K562 (cell line): Measurements from ENCODE around the gene CRB2. TPM values are rescaled to one million over a fixed set of nuclear protein-coding genes. Genes with fewer than 3 reads are reported as not detected.
A peak's percentile ranks its signal among the peaks of the same experiment; 100 is the strongest.

Source experiments
- BHLHE40 ChIP-seq: IDR thresholded peaks from 2 replicates; pipeline ENCODE4 v1.6.1; 2011; ENCODE audit warnings: low read length, improper control_type of control experiment
- CBFB ChIP-seq: sonication (generic); formaldehyde crosslinking; IDR thresholded peaks from 2 replicates; pipeline ENCODE4 v1.4.0; 2020; ENCODE audit warnings: mild to moderate bottlenecking, missing genetic modification reagents
- ETV6 ChIP-seq, 3 experiments: fragments of 150-350 bp in 1 of 3; sonication (generic) in 1 of 3; formaldehyde crosslinking in 1 of 3; IDR thresholded peaks; 2 replicates each; pipeline versions ENCODE4 v1.6.1 to v1.8.0; 2014 to 2022; ENCODE audit warnings: borderline replicate concordance in 2 of 3, low read depth in 2 of 3, antibody characterized with exemption in 1 of 3, low read length in 1 of 3, mild to moderate bottlenecking in 1 of 3, missing genetic modification reagents in 1 of 3
- FOXA3 ChIP-seq, 2 experiments: fragments of 450-650 bp in 1 of 2; sonication (generic) in 1 of 2; formaldehyde crosslinking; IDR thresholded peaks in 1 of 2; conservative IDR thresholded peaks in 1 of 2; 2 replicates each; pipeline versions ENCODE4 v1.4.0 to v1.8.0; 2020 to 2022; ENCODE audit warnings: mild to moderate bottlenecking in 2 of 2, missing genetic modification reagents in 1 of 2
- FUS ChIP-seq: fragments of 200-400 bp; formaldehyde crosslinking; optimal IDR thresholded peaks from 2 replicates; pipeline ENCODE3; 2017; ENCODE audit warnings: low read depth, low read length
- GTF3C2 ChIP-seq: IDR thresholded peaks from 3 replicates; pipeline ENCODE4 v1.6.1; 2011; ENCODE audit warnings: borderline replicate concordance, mild to moderate bottlenecking, moderate library complexity; ENCODE audit not compliant: insufficient read length; ENCODE audit errors: extremely low read depth
- MAFG ChIP-seq: fragments of 450-650 bp; conservative IDR thresholded peaks from 2 replicates; pipeline ENCODE4 v1.6.1; 2016; ENCODE audit warnings: missing genetic modification characterization, missing compliant biosample characterization
- MLLT1 ChIP-seq, 2 experiments: fragments of 450-650 bp; IDR thresholded peaks; 2 replicates each; pipeline ENCODE4 v1.6.1; 2016
- MYNN ChIP-seq, 2 experiments: sonication (generic); formaldehyde crosslinking in 1 of 2; IDR thresholded peaks; 2 replicates each; pipeline versions ENCODE4 v1.5.0 to v1.6.1; 2016 to 2020; ENCODE audit warnings: antibody characterized with exemption in 1 of 2, missing genetic modification reagents in 1 of 2
- NFATC3 ChIP-seq: fragments of 450-650 bp; IDR thresholded peaks from 2 replicates; pipeline ENCODE4 v1.6.1; 2017; ENCODE audit warnings: mild to moderate bottlenecking
- RBBP5 ChIP-seq: fragments of 200-600 bp; sonication (generic); IDR thresholded peaks from 2 replicates; pipeline ENCODE4 v1.6.1; 2012; ENCODE audit warnings: borderline replicate concordance, mild to moderate bottlenecking, low read length, control low read depth, inconsistent platforms; ENCODE audit not compliant: insufficient read depth, poor library complexity, severe bottlenecking
- RBM14 ChIP-seq: fragments of 200-400 bp; formaldehyde crosslinking; IDR thresholded peaks from 2 replicates; pipeline ENCODE4 v1.6.1; 2018; ENCODE audit warnings: low read depth, mild to moderate bottlenecking, low read length, moderate library complexity, borderline replicate concordance; ENCODE audit not compliant: insufficient read depth
- RUNX1 ChIP-seq: sonication (generic); IDR thresholded peaks from 2 replicates; pipeline ENCODE4 v1.6.1; 2016; ENCODE audit warnings: antibody characterized with exemption, low read depth
- SRF ChIP-seq, 2 experiments: fragments of 250-450, 450-650 bp in 1 of 2; sonication (Bioruptor Pico) in 1 of 2; sonication (generic) in 1 of 2; formaldehyde crosslinking; IDR thresholded peaks; 2 replicates each; pipeline versions ENCODE4 v1.5.0 to v1.5.1; 2020 to 2022; ENCODE audit warnings: mild to moderate bottlenecking in 1 of 2, missing genetic modification reagents in 1 of 2
- TAL1 ChIP-seq: fragments of 450-650 bp; IDR thresholded peaks from 2 replicates; pipeline ENCODE4 v1.6.1; 2016; ENCODE audit warnings: mild to moderate bottlenecking
- TFAM ChIP-seq: fragments of 250-450 bp; sonication (Bioruptor Pico); conservative IDR thresholded peaks from 2 replicates; pipeline ENCODE4 v1.5.0; 2021; ENCODE audit warnings: mild to moderate bottlenecking, moderate library complexity
- TFAP4 ChIP-seq: sonication (generic); formaldehyde crosslinking; IDR thresholded peaks from 2 replicates; pipeline ENCODE4 v1.8.0; 2022; ENCODE audit warnings: missing genetic modification reagents, mild to moderate bottlenecking, moderate library complexity, borderline replicate concordance
- TGIF2 ChIP-seq: sonication (generic); formaldehyde crosslinking; IDR thresholded peaks from 2 replicates; pipeline ENCODE4 v1.8.1; 2022; ENCODE audit warnings: mild to moderate bottlenecking, missing genetic modification reagents, moderate library complexity
- TRIM24 ChIP-seq, 2 experiments: fragments of 450-650 bp; IDR thresholded peaks; 2 replicates each; pipeline ENCODE4 v1.6.1; 2016
- ZBTB8A ChIP-seq: fragments of 450-650 bp; IDR thresholded peaks from 2 replicates; pipeline ENCODE4 v1.6.1; 2018; ENCODE audit warnings: mild to moderate bottlenecking, moderate library complexity; ENCODE audit not compliant: partially characterized antibody
- ZNF165 ChIP-seq: fragments of 250-450 bp; sonication (Bioruptor Pico); IDR thresholded peaks from 2 replicates; pipeline ENCODE4 v1.4.0; 2020; ENCODE audit warnings: borderline replicate concordance
- ZNF589 ChIP-seq: fragments of 200-800 bp; sonication (Bioruptor generic); IDR thresholded peaks from 2 replicates; pipeline ENCODE4 v1.6.1; 2016; ENCODE audit warnings: low read depth, missing genetic modification characterization, missing compliant biosample characterization
- polyA plus RNA-seq, 8 experiments: library from polyadenylated mRNA; depleted of rRNA in 4 of 8; stranded (reverse) in 5 of 8; unstranded in 3 of 8; fragments of >200 nt; fragmentation: Nextera tagmentation in 2 of 8; fragmentation: Illumina TruSeq in 1 of 8; extraction: Ambion mirVana in 2 of 8; extraction: Trizol in 1 of 8; gene quantifications; 2 replicates each; pipeline versions ENCODE4 v1.2.1 to v1.2.3, GENCODE V29; 2011 to 2014; ENCODE audit warnings: inconsistent platforms in 1 of 8, missing spikeins in 1 of 8
- total RNA-seq, 7 experiments: library from RNA; depleted of rRNA in 6 of 7; stranded (reverse); fragments of >200 nt in 6 of 7; fragmentation: Illumina TruSeq in 2 of 7; extraction: Trizol in 2 of 7; gene quantifications; 2 replicates each; pipeline versions ENCODE4 v1.2.1 to v1.2.3, GENCODE V29; 2011 to 2021; ENCODE audit warnings: low replicate concordance in 1 of 7

CRB2 gene
- total and polyA plus RNA-seq, 9 of the 15 experiments (the other 6 are each of a cell fraction or from before 2014, with no cell fraction given): 0.13 to 1.2 (median 0.25) TPM; not detected in 2

DNA sequence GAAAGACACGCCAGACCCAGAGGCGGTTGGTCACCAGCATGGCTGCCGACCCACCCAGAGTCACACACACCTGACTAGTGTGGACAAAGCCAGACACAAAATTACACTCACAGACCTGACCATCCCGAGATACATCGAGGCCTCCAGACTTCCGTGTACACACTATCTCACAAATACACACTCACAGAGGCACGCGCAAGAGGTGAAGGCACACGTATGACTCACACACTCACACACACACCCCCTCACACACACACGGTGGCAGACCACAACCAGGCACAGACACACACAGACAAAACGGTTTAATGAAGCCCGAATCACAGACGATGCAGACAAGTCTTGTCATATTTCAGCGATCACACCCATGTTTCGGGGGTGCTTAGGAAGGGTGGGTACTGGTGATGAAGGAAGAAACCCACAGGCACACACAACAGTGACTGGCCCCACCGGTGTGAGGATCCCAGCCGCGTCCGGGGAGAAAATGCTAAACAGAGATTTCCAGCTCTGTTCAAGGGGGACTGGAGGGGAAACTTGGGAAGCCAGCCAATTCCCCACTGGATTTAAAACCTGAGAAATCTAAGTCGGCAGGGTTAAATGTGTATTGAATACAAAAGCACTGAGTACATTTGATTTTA lies 51.3 kb downstream of the CRB2 start (continued):
- TF ChIP-seq GTF3C2 (no peak), TFAM (CRISPR knock-in tag) (no peak), MYNN (IDR thresholded peaks at IDR 0.05) (peak; percentile 31; the same call in 1 of the 2 replicates), MYNN (CRISPR knock-in tag; IDR thresholded peaks at IDR 0.05) (no peak), FUS (no peak), SRF (CRISPR knock-in tag; IDR thresholded peaks at IDR 0.05) (no peak), TAL1 (peak; percentile 9; the same call in 1 of the 2 replicates), ZBTB8A (no peak), RBBP5 (no peak), ZNF165 (no peak), MAFG (tag) (no peak), NFATC3 (no peak), ETV6 (IDR thresholded peaks at IDR 0.05; ENCODE audit: borderline replicate concordance in 1 of 2, low read depth in 2 of 2, low read length in 1 of 2) (no peak), ETV6 (CRISPR knock-in tag; IDR thresholded peaks at IDR 0.05; ENCODE audit: borderline replicate concordance) (no peak), CBFB (CRISPR knock-in tag) (no peak), RUNX1 (no peak), FOXA3 (CRISPR knock-in tag; conservative IDR thresholded peaks at IDR 0.05 in 1 of 2, IDR thresholded peaks at IDR 0.05 in 1 of 2) (0 out of 4 replicates have a peak, but pooled peaks of 1 of the 2 experiments have one; percentile 7), TGIF2 (no peak), TRIM24 (IDR thresholded peaks at IDR 0.05) (0 out of 4 replicates have a peak, but pooled peaks of 1 of the 2 experiments have one; percentile 30), ZNF589 (no peak), BHLHE40 (0 out of 2 replicates have a peak, but pooled peaks have one; percentile 31), MLLT1 (IDR thresholded peaks at IDR 0.05) (0 out of 4 replicates have a peak, but pooled peaks of 1 of the 2 experiments have one; percentile 43), TFAP4 (CRISPR knock-in tag) (no peak), RBM14 (no peak)
